Esophagus (tissue), 2 donors: ENCODE results near the gene PCDHGA3. TPM values are rescaled to one million over a fixed set of nuclear protein-coding genes. Genes with fewer than 3 reads are reported as not detected.
A peak's percentile ranks its signal among the peaks of the same experiment; 100 is the strongest.
"Not testable (repeated sequence)": the region's sequence is repeated elsewhere in the genome, so short reads cannot be mapped to it uniquely, and the experiment has no call there.

Experiments used
- H3K27ac ChIP-seq, 2 donors: one replicate each; pipeline ENCODE4 v1.5.1; 2013; ENCODE audit warnings: low read depth in 2 of 2, mild to moderate bottlenecking in 2 of 2, inconsistent platforms in 1 of 2, low read length in 1 of 2, moderate library complexity in 1 of 2
- H3K27me3 ChIP-seq, 2 donors: one replicate each; pipeline ENCODE4 v1.6.1; 2013; ENCODE audit warnings: low read length in 2 of 2, control low read depth in 1 of 2, mild to moderate bottlenecking in 1 of 2; ENCODE audit not compliant: insufficient read depth in 2 of 2, control insufficient read depth in 1 of 2
- H3K36me3 ChIP-seq, 2 donors: one replicate each; pipeline ENCODE4 v1.6.1; 2013; ENCODE audit warnings: low read length in 1 of 2; ENCODE audit not compliant: control insufficient read depth in 2 of 2, insufficient read depth in 2 of 2
- H3K4me1 ChIP-seq, 2 donors: one replicate each; pipeline ENCODE4 v1.6.1; 2013; ENCODE audit warnings: low read length in 1 of 2; ENCODE audit not compliant: control insufficient read depth in 2 of 2, insufficient read depth in 2 of 2
- H3K4me3 ChIP-seq, 2 donors: one replicate each; pipeline ENCODE4 v1.5.1; 2013; ENCODE audit warnings: low read length in 2 of 2, mild to moderate bottlenecking in 2 of 2, low read depth in 1 of 2, moderate library complexity in 1 of 2
- H3K9me3 ChIP-seq, 2 donors: one replicate each; pipeline ENCODE4 v1.6.1; 2013; ENCODE audit warnings: mild to moderate bottlenecking in 2 of 2, low read depth in 1 of 2, low read length in 1 of 2, moderate library complexity in 1 of 2; ENCODE audit not compliant: control insufficient read depth in 2 of 2, insufficient read depth in 1 of 2
- WGBS, 2 donors: extraction: QIAGEN DNeasy Blood & Tissue Kit; methylation state at CpG; one replicate each; pipeline ENCODE4 v1.1.7; 2013; 5-methylcytosine and 5-hydroxymethylcytosine counted together
- polyA plus RNA-seq, 2 donors: library from polyadenylated mRNA; stranded (reverse); fragments of 200-250 nt; gene quantifications; one replicate each; pipeline ENCODE4 v1.2.3, GENCODE V29; 2013
- donor health status: healthy with polysubstance abuse.
- donor health status: Bipolar disorder and iron deficiency.

Gene PCDHGA3
- polyA plus RNA-seq = under 1 TPM; 0.08 to 0.12 TPM

DNA sequence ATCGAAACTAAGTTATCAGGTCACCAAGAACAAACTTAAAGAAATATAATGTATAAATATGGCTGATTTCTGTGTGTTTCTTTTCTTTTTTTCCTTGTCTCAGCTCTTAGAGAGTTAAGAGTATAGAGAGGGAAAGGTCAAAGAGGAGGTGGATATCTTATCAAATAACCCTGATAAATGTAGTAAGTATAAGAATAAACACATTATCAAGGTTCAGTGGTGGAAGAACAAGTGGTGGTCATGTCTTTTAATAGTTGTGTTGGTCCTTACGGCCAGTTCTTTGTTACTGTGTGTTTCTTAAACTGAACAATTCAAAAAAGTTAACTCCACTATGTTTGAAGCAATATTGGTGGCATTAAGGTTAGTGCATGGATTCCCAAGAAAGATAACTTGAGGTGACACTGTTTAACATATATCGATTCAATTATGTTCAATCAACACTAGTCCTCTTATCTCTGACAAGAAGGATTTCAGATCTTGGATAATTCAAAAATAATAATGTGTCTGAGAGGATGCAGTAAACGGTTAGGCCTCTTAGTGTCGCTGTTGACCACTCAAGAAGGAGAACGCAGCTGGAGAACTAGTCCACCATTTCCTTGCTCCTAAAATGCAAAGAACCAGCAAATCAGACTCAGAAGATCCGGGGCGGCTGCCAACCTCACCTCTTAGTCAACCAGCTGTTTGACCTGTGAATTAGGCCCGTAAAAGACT, at the start of gene PCDHGA3:
TSS of gene PCDHGA3 (plus strand) at position 588 of the 711 bp plus-strand sequence. CDS start 205 bp downstream, outside the sequence.
- Histone ChIP-seq H3K4me3 (peak within 1 kb of the TSS in 1 of 2 donors; percentile 30), H3K27ac (no peak within 1 kb of the TSS)

DNA sequence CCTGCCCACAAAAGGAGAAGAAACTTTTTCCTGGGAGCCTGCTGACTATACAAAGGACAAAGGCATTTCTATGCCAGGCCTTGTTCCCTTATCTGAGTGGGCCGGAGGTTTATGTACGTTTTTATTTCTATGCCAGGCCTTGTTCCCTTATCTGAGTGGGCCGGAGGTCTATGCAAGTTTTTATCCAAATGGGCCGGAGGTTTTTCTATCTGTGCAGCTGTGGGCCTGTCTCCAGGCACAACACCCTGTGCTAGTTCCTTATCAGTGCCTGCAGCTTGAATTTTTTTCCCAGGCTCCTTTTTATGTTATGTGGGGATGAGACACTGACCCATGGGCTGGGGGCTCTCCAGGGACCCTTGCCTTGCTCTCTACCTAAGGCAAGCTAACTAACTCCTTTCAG, 45.3 kb upstream of the PCDHGA3 start:
- H3K36me3 ChIP-seq = no peaks in the 10 kb centered on the region
- no peaks in the 10 kb centered on the region for H3K4me1 ChIP-seq
- no peak overlapping the region for H3K27ac ChIP-seq
- H3K4me3 ChIP-seq = no peak overlapping the region
- peaks cover 15 to 20% of the 10 kb centered on the region in 2 donors for H3K9me3 ChIP-seq
- no peaks in the 10 kb centered on the region for H3K27me3 ChIP-seq
- 74 to 86% methylated on average over 4 of the region's 4 CpGs for WGBS, 2 donors

More for the DNA sequence above, at the start of gene PCDHGA3:
- Histone ChIP-seq H3K4me1 (no peaks in the 10 kb centered on the region), H3K9me3 (peaks cover 22 to 46% of the 10 kb centered on the region in 2 donors), H3K27me3 (peaks cover 0 to 13% of the 10 kb centered on the region in 2 donors), H3K36me3 (no peaks in the 10 kb centered on the region)
- WGBS, 2 donors = 25 to 26% methylated on average over 9 of the region's 9 CpGs

DNA sequence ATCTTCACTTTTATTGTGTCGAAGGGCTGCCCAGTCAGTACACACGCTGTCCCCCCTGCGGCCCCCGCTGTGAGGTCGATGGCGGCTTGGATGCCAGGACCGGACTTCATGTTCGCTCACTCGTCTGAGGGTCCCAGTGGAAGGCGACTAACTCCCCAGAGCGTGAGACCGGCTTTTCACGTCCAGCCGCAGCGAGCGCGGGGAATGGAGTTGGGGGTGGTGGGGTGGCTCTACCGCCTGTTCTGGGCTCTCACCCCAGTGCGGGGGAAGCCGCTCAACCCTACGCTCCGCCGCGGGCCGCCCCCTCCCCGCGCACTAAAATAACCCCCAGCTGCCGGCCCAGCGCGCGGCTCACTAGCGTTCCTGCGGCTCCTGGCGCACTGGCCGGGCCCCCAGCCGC, 39.9 kb upstream of the PCDHGA3 start, which contains the start of gene SLC25A2:
TSS of gene SLC25A2 (minus strand) at position 294 of the 400 bp plus-strand sequence. CDS start at position 110, 184 bp downstream.
- Histone ChIP-seq H3K9me3 (peaks cover 15 to 37% of the 10 kb centered on the region in 2 donors), H3K36me3 (no peaks in the 10 kb centered on the region), H3K27me3 (no peaks in the 10 kb centered on the region), H3K4me3 (no peak within 1 kb of the TSS), H3K4me1 (no peaks in the 10 kb centered on the region), H3K27ac (no peak within 1 kb of the TSS)
- 43 to 52% methylated on average over 36 of the region's 36 CpGs for WGBS, 2 donors

DNA sequence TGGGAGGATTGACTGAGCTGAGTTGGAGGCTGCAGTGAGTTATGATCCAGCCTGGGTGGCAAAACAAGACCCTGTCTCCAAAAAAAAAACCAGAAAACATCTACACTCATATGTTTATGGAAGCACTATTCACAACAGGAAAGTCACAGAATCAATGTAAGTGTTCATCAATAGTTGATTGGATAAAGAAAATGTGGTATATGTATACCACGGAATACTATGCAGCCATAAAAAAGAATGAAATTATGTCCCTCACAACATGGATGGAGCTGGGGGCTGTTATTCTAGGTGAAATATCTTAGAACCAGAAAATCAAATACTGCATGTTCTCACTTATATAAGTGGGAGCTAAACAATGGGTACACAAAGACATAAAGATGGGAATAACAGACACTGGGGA, 37.0 kb upstream of the PCDHGA3 start:
- Histone ChIP-seq H3K27me3 (no peaks in the 10 kb centered on the region), H3K9me3 (peaks cover 15 to 36% of the 10 kb centered on the region in 2 donors), H3K4me1 (no peaks in the 10 kb centered on the region), H3K4me3 (no peak overlapping the region), H3K27ac (no peak overlapping the region), H3K36me3 (no peaks in the 10 kb centered on the region)
- WGBS, 2 donors = 96 to 97% methylated on average over 1 of the region's 1 CpG

DNA sequence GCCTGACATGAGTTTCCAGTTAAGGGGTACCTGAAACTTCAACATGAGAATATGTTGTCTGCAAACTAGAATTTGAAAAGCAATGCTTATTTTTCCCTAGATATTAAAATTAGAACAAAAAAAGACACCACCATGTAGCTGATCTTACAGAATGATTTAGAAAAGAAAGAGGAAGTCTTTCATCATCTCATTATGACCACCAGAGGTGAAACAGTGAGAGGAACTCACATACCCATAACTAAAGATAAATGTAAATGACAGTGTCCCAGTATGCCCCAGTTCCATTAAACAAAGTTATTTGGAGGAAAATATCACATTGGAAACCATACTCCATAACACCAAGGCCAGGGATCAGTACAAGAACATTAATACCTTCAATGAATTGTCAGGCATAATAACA, 29.9 kb upstream of the PCDHGA3 start:
- Histone ChIP-seq H3K27ac (no peak overlapping the region), H3K4me3 (no peak overlapping the region), H3K27me3 (no peaks in the 10 kb centered on the region), H3K9me3 (peaks cover 13 to 15% of the 10 kb centered on the region in 2 donors), H3K36me3 (peaks cover 0 to 2% of the 10 kb centered on the region in 2 donors), H3K4me1 (no peaks in the 10 kb centered on the region)

DNA sequence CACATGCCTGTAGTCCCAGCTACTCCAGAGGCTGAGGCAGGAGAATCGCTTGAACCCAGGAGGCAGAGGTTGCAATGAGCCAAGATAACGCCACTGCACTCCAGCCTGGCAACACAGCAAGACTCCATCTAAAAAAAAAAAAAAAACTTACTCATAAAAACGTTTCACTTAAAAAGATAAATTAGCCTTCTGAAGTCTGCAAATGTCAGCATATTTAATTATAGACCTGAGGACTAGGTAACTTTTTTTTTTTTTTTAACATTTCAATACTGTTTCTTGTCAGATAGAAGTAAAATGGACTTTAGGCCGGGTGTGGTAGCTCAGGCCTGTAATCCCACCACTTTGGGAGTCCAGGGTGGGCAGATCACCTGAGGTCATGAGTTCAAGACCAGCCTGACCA, 26.7 kb upstream of the PCDHGA3 start:
- not testable (repeated sequence) for H3K4me3 ChIP-seq, H3K4me1 ChIP-seq, H3K27ac ChIP-seq, H3K36me3 ChIP-seq, H3K27me3 ChIP-seq
- peaks cover 20% of the 10 kb centered on the region in 2 donors for H3K9me3 ChIP-seq
- 86 to 94% methylated on average over 4 of the region's 4 CpGs for WGBS, 2 donors

DNA sequence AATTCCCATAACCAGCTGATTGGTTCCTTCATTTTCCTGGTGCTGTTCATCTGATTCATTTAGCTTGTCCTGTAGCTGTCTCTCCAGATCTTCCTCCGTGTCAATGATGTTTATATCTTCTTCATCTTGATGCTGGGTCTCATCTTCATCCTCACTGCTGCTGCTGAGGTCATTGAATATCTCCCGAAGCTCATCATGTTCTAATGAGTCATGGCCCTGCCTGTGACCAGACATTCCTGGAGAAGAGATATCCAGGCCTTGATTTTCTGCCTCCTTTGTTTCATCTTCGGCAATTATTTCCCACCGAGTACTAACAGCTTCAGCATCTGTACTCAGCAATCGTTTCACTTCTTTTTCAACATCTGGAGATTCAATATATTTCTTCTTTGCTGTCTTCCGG, 24.4 kb upstream of the PCDHGA3 start:
- H3K36me3 ChIP-seq = peaks cover 4 to 5% of the 10 kb centered on the region in 2 donors
- H3K4me3 ChIP-seq = peak overlapping the region in 1 of 2 donors; percentile 77
- 98 to 99% methylated on average over 6 of the region's 6 CpGs for WGBS, 2 donors
- H3K4me1 ChIP-seq = peaks cover 0 to 2% of the 10 kb centered on the region in 2 donors
- peaks cover 14 to 23% of the 10 kb centered on the region in 2 donors for H3K9me3 ChIP-seq
- H3K27ac ChIP-seq = no peak overlapping the region
- no peaks in the 10 kb centered on the region for H3K27me3 ChIP-seq

DNA sequence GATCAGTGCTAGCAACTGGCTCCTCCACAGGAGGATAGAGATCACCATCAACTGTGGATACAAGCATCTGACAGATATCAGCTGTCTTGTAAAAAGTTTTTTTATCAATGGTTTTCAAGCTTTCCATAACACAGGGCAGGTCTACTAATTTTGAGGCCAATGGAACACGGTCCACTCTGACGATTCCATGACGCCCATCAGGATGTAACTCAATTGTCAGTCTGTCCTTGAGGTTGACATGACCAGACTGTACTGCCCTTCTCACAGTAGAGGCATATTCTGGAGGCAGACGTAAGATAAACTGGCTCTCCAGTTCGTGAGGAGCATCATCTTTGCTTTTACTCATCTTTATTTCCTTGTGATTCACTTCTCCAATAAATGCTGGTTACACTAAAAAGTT, 23.9 kb upstream of the PCDHGA3 start:
- WGBS, 2 donors = 75 to 77% methylated on average over 5 of the region's 5 CpGs
- peaks cover 14 to 23% of the 10 kb centered on the region in 2 donors for H3K9me3 ChIP-seq
- H3K4me1 ChIP-seq = peaks cover 0 to 2% of the 10 kb centered on the region in 2 donors
- H3K36me3 ChIP-seq = peaks cover 4 to 5% of the 10 kb centered on the region in 2 donors
- H3K27me3 ChIP-seq = no peaks in the 10 kb centered on the region
- peak overlapping the region in 1 of 2 donors; percentile 77 for H3K4me3 ChIP-seq
- H3K27ac ChIP-seq = no peak overlapping the region

DNA sequence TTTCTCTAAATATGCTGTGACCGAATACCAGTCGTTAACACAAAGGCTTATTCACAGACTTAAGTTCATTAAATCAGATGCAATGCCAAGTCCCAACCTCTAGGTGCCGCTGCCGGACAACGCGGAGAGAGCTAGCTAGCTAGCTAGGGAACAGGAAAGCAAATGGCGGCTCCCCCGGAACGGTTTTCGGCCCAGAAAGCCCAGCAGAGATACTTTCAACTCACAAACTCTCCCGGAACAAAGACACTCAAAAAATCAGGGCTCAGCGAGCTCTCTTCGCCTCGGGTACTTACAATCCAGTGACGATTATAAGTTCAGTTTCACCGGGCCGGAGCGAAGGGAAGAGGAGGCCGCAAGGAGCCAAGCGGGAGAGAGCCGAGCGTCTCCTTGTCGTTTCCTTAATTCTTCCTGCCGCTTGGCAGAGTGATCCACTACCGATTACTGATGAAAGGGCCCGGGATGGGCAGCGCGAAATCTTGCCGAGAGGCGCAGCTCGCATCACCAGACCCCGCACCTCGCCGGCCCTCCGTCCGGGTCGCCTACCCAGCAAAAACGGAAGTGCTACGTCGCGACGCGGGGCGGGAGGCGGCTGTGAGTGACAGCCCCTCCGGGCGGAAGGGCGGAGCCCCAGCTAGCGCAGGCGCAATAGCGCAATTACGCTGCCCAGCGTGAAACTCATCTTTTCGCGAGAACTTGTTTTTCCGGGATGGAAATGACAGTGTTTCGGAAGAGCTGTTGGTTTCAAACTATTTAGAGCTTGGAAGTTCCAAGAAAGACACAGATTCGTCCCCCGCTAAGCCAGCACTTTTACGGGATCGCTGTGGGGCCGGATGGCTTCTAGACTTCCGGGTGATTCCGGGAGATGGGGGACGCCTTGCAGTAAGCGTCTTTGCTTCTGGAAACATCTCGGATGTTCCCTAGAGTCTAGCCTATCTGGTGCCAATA, 23.1 kb upstream of the PCDHGA3 start, which contains the start of gene TAF7:
TSS of gene TAF7 (minus strand) at position 560 of the 945 bp plus-strand sequence. CDS start 740 bp downstream, outside the sequence.
- H3K4me1 ChIP-seq = peaks cover 0 to 2% of the 10 kb centered on the region in 2 donors
- H3K4me3 ChIP-seq = peak within 1 kb of the TSS; percentile 74 to 77
- H3K36me3 ChIP-seq = peaks cover 4 to 5% of the 10 kb centered on the region in 2 donors
- H3K27ac ChIP-seq = peak within 1 kb of the TSS; percentile 93 to 95
- 2% methylated on average over 67 of the region's 67 CpGs for WGBS, 2 donors
- H3K9me3 ChIP-seq = peaks cover 10 to 20% of the 10 kb centered on the region in 2 donors
- no peaks in the 10 kb centered on the region for H3K27me3 ChIP-seq
